HG03457 (cell line): ENCODE data around the gene RPS6KA4.

Source experiments
- ATAC-seq: cut with Tn5 transposase; IDR thresholded peaks from one replicate; pipeline ENCODE4 v1.9.1; 2021; ENCODE audit warnings: moderate number of reproducible peaks; ENCODE audit not compliant: unreplicated experiment

The RPS6KA4 gene

GRCh38 chr11:64384981-64385944 is 26.3 kb downstream of the RPS6KA4 start:
- no peak for ATAC-seq

GRCh38 chr11:64385945-64386704 is 27.2 kb downstream of the RPS6KA4 start:
- no peak for ATAC-seq

GRCh38 chr11:64387916-64388315 is 29.0 kb downstream of the RPS6KA4 start:
- ATAC-seq: no peak

GRCh38 chr11:64388894-64389293 is 29.9 kb downstream of the RPS6KA4 start:
- ATAC-seq: no peak

- no peak for ATAC-seq
These were observed 30.9 kb downstream of the RPS6KA4 start for GRCh38 chr11:64389851-64390250.

- no peak for ATAC-seq
These were observed 31.6 kb downstream of the RPS6KA4 start for GRCh38 chr11:64390558-64390957.

GRCh38 chr11:64391839-64392238 is 32.9 kb downstream of the RPS6KA4 start:
- no peak for ATAC-seq

- no peak for ATAC-seq
These were observed 36.6 kb downstream of the RPS6KA4 start for GRCh38 chr11:64395545-64396078.

GRCh38 chr11:64396079-64396591 is 37.2 kb downstream of the RPS6KA4 start:
- ATAC-seq: no peak

- ATAC-seq: no peak
These were observed 41.1 kb downstream of the RPS6KA4 start for GRCh38 chr11:64400102-64400501.

- no peak for ATAC-seq
These were observed 41.7 kb downstream of the RPS6KA4 start for GRCh38 chr11:64400667-64401066.

- no peak for ATAC-seq
These were observed 42.8 kb downstream of the RPS6KA4 start for GRCh38 chr11:64401775-64402174.

GRCh38 chr11:64403106-64403505 is 44.1 kb downstream of the RPS6KA4 start:
- ATAC-seq: no peak

GRCh38 chr11:64406221-64406946 is 47.4 kb downstream of the RPS6KA4 start:
- no peak for ATAC-seq

GRCh38 chr11:64407221-64407620 is 48.3 kb downstream of the RPS6KA4 start:
- no peak for ATAC-seq

GRCh38 chr11:64407630-64408029 is 48.7 kb downstream of the RPS6KA4 start:
- no peak for ATAC-seq

GRCh38 chr11:64409278-64409677 is 50.3 kb downstream of the RPS6KA4 start:
- no peak for ATAC-seq

GRCh38 chr11:64409707-64410403 is 50.9 kb downstream of the RPS6KA4 start:
- no peak for ATAC-seq

GRCh38 chr11:64410404-64410734 is 51.4 kb downstream of the RPS6KA4 start:
- ATAC-seq: no peak

GRCh38 chr11:64413417-64413816 is 54.5 kb downstream of the RPS6KA4 start:
- no peak for ATAC-seq
